ENCODE measurements around the gene CDKAL1.
"Not testable (repeated sequence)": the region's sequence is repeated elsewhere in the genome, so short reads cannot be mapped to it uniquely, and the experiment has no call there.

CDKAL1 gene

GRCh38 chr6:20534295-20535262, at the start of gene CDKAL1:
TSS of gene CDKAL1 (plus strand) at chr6:20534457. CDS start at chr6:20546351, 11,894 bp downstream.
- DNase-seq = peak; percentile 58

GRCh38 chr6:20486641-20487040, 47.6 kb upstream of the CDKAL1 start:
- DNase-seq = no peak

GRCh38 chr6:20487669-20488375, 46.4 kb upstream of the CDKAL1 start:
- DNase-seq = no peak

GRCh38 chr6:20490591-20490990, 43.7 kb upstream of the CDKAL1 start:
- DNase-seq = no peak

- DNase-seq = no peak
Observed at GRCh38 chr6:20492099-20492498, 42.2 kb upstream of the CDKAL1 start.

GRCh38 chr6:20497216-20498040, 36.8 kb upstream of the CDKAL1 start:
- DNase-seq = no peak

GRCh38 chr6:20498041-20498385, 36.2 kb upstream of the CDKAL1 start:
- no peak for DNase-seq

- no peak for DNase-seq
Observed at GRCh38 chr6:20509212-20509611, 25.0 kb upstream of the CDKAL1 start.

- DNase-seq = no peak
Observed at GRCh38 chr6:20511852-20512251, 22.4 kb upstream of the CDKAL1 start.

- DNase-seq = not testable (repeated sequence)
Observed at GRCh38 chr6:20525208-20525607, 9.0 kb upstream of the CDKAL1 start.

GRCh38 chr6:20529086-20529448, 5.2 kb upstream of the CDKAL1 start:
- not testable (repeated sequence) for DNase-seq

- DNase-seq = no peak
Observed at GRCh38 chr6:20532881-20533280, 1.4 kb upstream of the CDKAL1 start.

- no peak for DNase-seq
Observed at GRCh38 chr6:20533746-20534294, 437 bp upstream of the CDKAL1 start.

- DNase-seq = no peak
Observed at GRCh38 chr6:20538131-20538662, 3.9 kb downstream of the CDKAL1 start.

- no peak for DNase-seq
Observed at GRCh38 chr6:20538907-20539306, 4.7 kb downstream of the CDKAL1 start.

GRCh38 chr6:20539387-20539786, 5.1 kb downstream of the CDKAL1 start:
- DNase-seq = no peak

GRCh38 chr6:20540683-20541082, 6.4 kb downstream of the CDKAL1 start:
- no peak for DNase-seq

GRCh38 chr6:20541382-20541781, 7.1 kb downstream of the CDKAL1 start:
- no peak for DNase-seq

- DNase-seq = no peak
Observed at GRCh38 chr6:20542927-20543602, 8.8 kb downstream of the CDKAL1 start.

GRCh38 chr6:20548264-20548663, 14.0 kb downstream of the CDKAL1 start:
- no peak for DNase-seq

GRCh38 chr6:20549398-20549797, 15.1 kb downstream of the CDKAL1 start:
- DNase-seq = not testable (repeated sequence)

- no peak for DNase-seq
Observed at GRCh38 chr6:20554326-20554725, 20.1 kb downstream of the CDKAL1 start.
